Measurements from ENCODE around the gene ZBTB33.

DNA sequence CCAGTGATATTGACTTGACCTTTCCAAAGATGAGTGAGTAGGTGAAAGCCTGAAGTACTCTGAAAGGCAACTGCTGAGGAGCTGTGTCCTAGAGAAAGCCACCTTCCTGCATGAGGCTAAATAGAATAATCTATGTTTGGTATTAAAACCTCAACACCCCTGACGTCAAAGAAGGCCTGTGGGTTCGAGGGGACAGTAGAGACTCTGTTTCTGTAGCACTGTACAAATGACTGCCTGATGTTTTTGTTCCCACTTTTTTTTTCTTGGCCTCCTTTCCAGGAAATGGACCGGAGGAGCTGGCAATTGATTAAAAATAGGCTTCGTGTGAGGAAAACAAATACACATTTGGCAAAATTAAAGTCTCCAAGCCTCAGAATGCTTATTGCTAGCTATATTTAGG, 31.1 kb downstream of the ZBTB33 start:
- TF ChIP-seq POLR2A (IDR thresholded peaks at IDR 0.05), result no peak
- TF ChIP-seq POLR2AphosphoS5 (IDR thresholded peaks at IDR 0.05), result no peak
